A673 (cell line): Measurements from ENCODE around the gene CS.

Experiments
- EZH2 ChIP-seq: fragments of 200-600 bp; sonication (generic); IDR thresholded peaks from 2 replicates; pipeline ENCODE4 v1.6.1; 2017; ENCODE audit warnings: borderline replicate concordance, low read depth, mild to moderate bottlenecking, mixed read lengths, antibody characterized with exemption, low read length; ENCODE audit not compliant: poor library complexity, severe bottlenecking
- TF ChIP-seq, protein P1 (sequence below): fragments of 300-800, 200-600 bp; sonication (generic); conservative IDR thresholded peaks from 2 replicates; pipeline ENCODE4 v1.5.1; 2017; ENCODE audit warnings: low read depth, mild to moderate bottlenecking, antibody characterized with exemption, low read length, moderate library complexity, mixed read lengths

- TF ChIP-seq, protein P1, sequence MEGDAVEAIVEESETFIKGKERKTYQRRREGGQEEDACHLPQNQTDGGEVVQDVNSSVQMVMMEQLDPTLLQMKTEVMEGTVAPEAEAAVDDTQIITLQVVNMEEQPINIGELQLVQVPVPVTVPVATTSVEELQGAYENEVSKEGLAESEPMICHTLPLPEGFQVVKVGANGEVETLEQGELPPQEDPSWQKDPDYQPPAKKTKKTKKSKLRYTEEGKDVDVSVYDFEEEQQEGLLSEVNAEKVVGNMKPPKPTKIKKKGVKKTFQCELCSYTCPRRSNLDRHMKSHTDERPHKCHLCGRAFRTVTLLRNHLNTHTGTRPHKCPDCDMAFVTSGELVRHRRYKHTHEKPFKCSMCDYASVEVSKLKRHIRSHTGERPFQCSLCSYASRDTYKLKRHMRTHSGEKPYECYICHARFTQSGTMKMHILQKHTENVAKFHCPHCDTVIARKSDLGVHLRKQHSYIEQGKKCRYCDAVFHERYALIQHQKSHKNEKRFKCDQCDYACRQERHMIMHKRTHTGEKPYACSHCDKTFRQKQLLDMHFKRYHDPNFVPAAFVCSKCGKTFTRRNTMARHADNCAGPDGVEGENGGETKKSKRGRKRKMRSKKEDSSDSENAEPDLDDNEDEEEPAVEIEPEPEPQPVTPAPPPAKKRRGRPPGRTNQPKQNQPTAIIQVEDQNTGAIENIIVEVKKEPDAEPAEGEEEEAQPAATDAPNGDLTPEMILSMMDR: no peak
- no peak for TF ChIP-seq EZH2
Measured at GRCh38 chr12:56326533-56326932, 26.4 kb upstream of the CS start.
